ENCODE data around the gene MAGI2. TPM values are rescaled to one million over a fixed set of nuclear protein-coding genes. Genes with fewer than 3 reads are reported as not detected.
A peak's percentile ranks its signal among the peaks of the same experiment; 100 is the strongest.

The MAGI2 gene
- total RNA-seq, 1 donor from 2014 or later: 5.4 TPM

- H3K4me1 Mint-ChIP-seq (ENCODE audit: low read depth, unreplicated experiment): no peaks in the 10 kb centered on the region
- H3K36me3 Mint-ChIP-seq (ENCODE audit: low read depth, unreplicated experiment): no peaks in the 10 kb centered on the region
- Histone ChIP-seq H4K20me1 (ENCODE audit: insufficient read depth, low read length) (no peaks in the 10 kb centered on the region), H3K27me3 (ENCODE audit: insufficient read depth, low read length) (no peaks in the 10 kb centered on the region), H3K36me3 (ENCODE audit: insufficient read depth, low read length) (no peaks in the 10 kb centered on the region), H2AFZ (ENCODE audit: low read depth, low read length) (no peak overlapping the region), H3K4me1 (ENCODE audit: insufficient read depth, low read length) (no peaks in the 10 kb centered on the region), H3K79me2 (ENCODE audit: insufficient read depth, low read length) (no peaks in the 10 kb centered on the region), H3K4me2 (ENCODE audit: low read length) (no peak overlapping the region), H3K27ac (ENCODE audit: low read depth, low read length) (no peak overlapping the region), H3K4me3 (ENCODE audit: insufficient read depth, low read depth, low read length) (no peak overlapping the region), H3K9ac (ENCODE audit: low read length) (no peak overlapping the region), H3K9me3 (ENCODE audit: insufficient read depth, low read depth, low read length) (no peaks in the 10 kb centered on the region)
- DNase-seq (ENCODE audit: low read depth): no peak
- no peak for FAIRE-seq
- TF ChIP-seq EZH2 (IDR thresholded peaks at IDR 0.05; ENCODE audit: insufficient read depth, low read length): no peak
- no peak for TF ChIP-seq CTCF (IDR thresholded peaks at IDR 0.05; ENCODE audit: insufficient read depth, low read depth, low read length)
- no peak overlapping the region for H3K4me3 Mint-ChIP-seq (ENCODE audit: unreplicated experiment)
- H3K27me3 Mint-ChIP-seq (ENCODE audit: low read depth, unreplicated experiment): no peaks in the 10 kb centered on the region
- no peaks in the 10 kb centered on the region for H3K9me3 Mint-ChIP-seq (ENCODE audit: unreplicated experiment)
- H3K27ac Mint-ChIP-seq (ENCODE audit: unreplicated experiment): no peak overlapping the region
Observed at GRCh38 chr7:79400222-79400621, 53.2 kb downstream of the MAGI2 start.

DNA sequence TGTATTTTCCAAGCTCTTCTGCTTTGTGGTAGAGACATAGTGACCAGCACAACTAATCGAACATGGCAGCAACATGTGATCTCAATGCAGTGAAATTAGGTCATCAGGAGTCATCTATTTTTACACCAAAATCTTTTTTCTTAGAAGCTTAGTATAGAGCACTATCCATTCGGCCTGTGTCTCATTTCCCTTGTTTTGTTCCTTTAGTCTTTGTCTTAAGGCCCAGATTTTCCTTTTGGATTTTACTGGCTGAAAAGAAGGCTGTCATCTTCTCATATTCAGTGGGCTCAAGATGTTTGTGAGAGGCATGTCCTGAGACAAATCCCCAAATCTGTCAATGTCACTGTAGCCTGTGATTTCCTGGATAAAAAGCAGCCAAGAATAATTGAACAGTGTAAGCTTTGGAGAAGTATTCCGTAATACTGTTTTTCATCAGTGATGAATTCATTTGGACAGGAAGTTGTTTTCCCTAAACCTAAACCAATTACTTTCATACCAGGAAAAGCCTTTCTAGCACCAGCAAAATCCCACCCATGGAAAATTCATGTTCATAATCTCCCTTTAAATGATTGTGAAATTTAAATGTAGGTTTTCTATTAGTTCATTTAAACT, 55.2 kb downstream of the MAGI2 start:
- H4K20me1 ChIP-seq (ENCODE audit: insufficient read depth, low read length): no peaks in the 10 kb centered on the region
- Mint-ChIP-seq H3K4me1 (ENCODE audit: low read depth, unreplicated experiment) (no peaks in the 10 kb centered on the region), H3K4me3 (ENCODE audit: unreplicated experiment) (no peak overlapping the region), H3K9me3 (ENCODE audit: unreplicated experiment) (no peaks in the 10 kb centered on the region), H3K27ac (ENCODE audit: unreplicated experiment) (no peak overlapping the region), H3K27me3 (ENCODE audit: low read depth, unreplicated experiment) (no peaks in the 10 kb centered on the region), H3K36me3 (ENCODE audit: low read depth, unreplicated experiment) (no peaks in the 10 kb centered on the region)
- no peak overlapping the region for H3K4me2 ChIP-seq (ENCODE audit: low read length)
- no peaks in the 10 kb centered on the region for H3K27me3 ChIP-seq (ENCODE audit: insufficient read depth, low read length)
- FAIRE-seq (no peak), DNase-seq (ENCODE audit: low read depth) (no peak)
- no peak for TF ChIP-seq CTCF (IDR thresholded peaks at IDR 0.05; ENCODE audit: insufficient read depth, low read depth, low read length)
- no peak for TF ChIP-seq EZH2 (IDR thresholded peaks at IDR 0.05; ENCODE audit: insufficient read depth, low read length)
- H3K36me3 ChIP-seq (ENCODE audit: insufficient read depth, low read length): no peaks in the 10 kb centered on the region
- H3K79me2 ChIP-seq (ENCODE audit: insufficient read depth, low read length): no peaks in the 10 kb centered on the region
- H3K4me1 ChIP-seq (ENCODE audit: insufficient read depth, low read length): no peaks in the 10 kb centered on the region
- H3K9me3 ChIP-seq (ENCODE audit: insufficient read depth, low read depth, low read length): no peaks in the 10 kb centered on the region
- H3K9ac ChIP-seq (ENCODE audit: low read length): no peak overlapping the region
- no peak overlapping the region for H2AFZ ChIP-seq (ENCODE audit: low read depth, low read length)
- no peak overlapping the region for H3K27ac ChIP-seq (ENCODE audit: low read depth, low read length)
- H3K4me3 ChIP-seq (ENCODE audit: insufficient read depth, low read depth, low read length): no peak overlapping the region

GRCh38 chr7:79386688-79387422, 66.6 kb downstream of the MAGI2 start:
- Histone ChIP-seq H3K79me2 (ENCODE audit: insufficient read depth, low read length) (no peaks in the 10 kb centered on the region), H2AFZ (ENCODE audit: low read depth, low read length) (no peak overlapping the region), H3K27me3 (ENCODE audit: insufficient read depth, low read length) (no peaks in the 10 kb centered on the region), H3K9me3 (ENCODE audit: insufficient read depth, low read depth, low read length) (no peaks in the 10 kb centered on the region), H3K27ac (ENCODE audit: low read depth, low read length) (no peak overlapping the region), H3K4me3 (ENCODE audit: insufficient read depth, low read depth, low read length) (no peak overlapping the region), H4K20me1 (ENCODE audit: insufficient read depth, low read length) (no peaks in the 10 kb centered on the region), H3K4me1 (ENCODE audit: insufficient read depth, low read length) (no peaks in the 10 kb centered on the region), H3K4me2 (ENCODE audit: low read length) (no peak overlapping the region), H3K36me3 (ENCODE audit: insufficient read depth, low read length) (no peaks in the 10 kb centered on the region), H3K9ac (ENCODE audit: low read length) (no peak overlapping the region)
- H3K27me3 Mint-ChIP-seq (ENCODE audit: low read depth, unreplicated experiment): no peaks in the 10 kb centered on the region
- no peaks in the 10 kb centered on the region for H3K9me3 Mint-ChIP-seq (ENCODE audit: unreplicated experiment)
- FAIRE-seq (no peak), DNase-seq (ENCODE audit: low read depth) (peak; percentile 23)
- TF ChIP-seq EZH2 (IDR thresholded peaks at IDR 0.05; ENCODE audit: insufficient read depth, low read length): no peak
- TF ChIP-seq CTCF (IDR thresholded peaks at IDR 0.05; ENCODE audit: insufficient read depth, low read depth, low read length): no peak
- H3K36me3 Mint-ChIP-seq (ENCODE audit: low read depth, unreplicated experiment): no peaks in the 10 kb centered on the region
- H3K4me3 Mint-ChIP-seq (ENCODE audit: unreplicated experiment): no peak overlapping the region
- no peak overlapping the region for H3K27ac Mint-ChIP-seq (ENCODE audit: unreplicated experiment)
- H3K4me1 Mint-ChIP-seq (ENCODE audit: low read depth, unreplicated experiment): peaks cover 4% of the 10 kb centered on the region

Data from astrocyte (in vitro differentiated cells and primary cell).